RPMI8226 (cell line): Measurements from ENCODE around the gene CTSG.
"Not testable (repeated sequence)": the region's sequence is repeated elsewhere in the genome, so short reads cannot be mapped to it uniquely, and the experiment has no call there.

Experiments
- DNase-seq: peaks from one replicate; pipeline ENCODE4 v3.0.0-alpha.2; 2015

The CTSG gene

GRCh38 chr14:24576182-24576581, at the start of gene CTSG:
Gene CTSG, minus strand, starts transcription at chr14:24576250. Its CDS starts 27 bp downstream, at chr14:24576223.
- DNase-seq: no peak

GRCh38 chr14:24613747-24614146, 37.7 kb upstream of the CTSG start:
- DNase-seq: no peak

GRCh38 chr14:24613241-24613640, 37.2 kb upstream of the CTSG start:
- DNase-seq: no peak

GRCh38 chr14:24612196-24612595, 36.1 kb upstream of the CTSG start:
- DNase-seq: peak; percentile 43

GRCh38 chr14:24609655-24610344, 33.8 kb upstream of the CTSG start, which contains the start of gene GZMH:
Gene GZMH, minus strand, starts transcription at chr14:24609685. Its CDS starts 72 bp downstream, at chr14:24609613.
- DNase-seq: no peak

GRCh38 chr14:24607635-24608514, 31.8 kb upstream of the CTSG start:
- DNase-seq: no peak

GRCh38 chr14:24607081-24607480, 31.0 kb upstream of the CTSG start:
- DNase-seq: peak; percentile 52

GRCh38 chr14:24606297-24606696, 30.2 kb upstream of the CTSG start:
- no peak for DNase-seq

- DNase-seq: peak; percentile 37
These were observed 29.6 kb upstream of the CTSG start for GRCh38 chr14:24605435-24606190.

GRCh38 chr14:24597403-24597802, 21.4 kb upstream of the CTSG start:
- DNase-seq: no peak

GRCh38 chr14:24595073-24595808, 19.2 kb upstream of the CTSG start:
- DNase-seq: no peak

- DNase-seq: not testable (repeated sequence)
These were observed 15.0 kb upstream of the CTSG start for GRCh38 chr14:24591004-24591403.

GRCh38 chr14:24584402-24584801, 8.4 kb upstream of the CTSG start:
- DNase-seq: not testable (repeated sequence)

- no peak for DNase-seq
These were observed 2.5 kb upstream of the CTSG start for GRCh38 chr14:24578558-24578957.

- no peak for DNase-seq
These were observed 721 bp upstream of the CTSG start for GRCh38 chr14:24576771-24577170.

GRCh38 chr14:24574206-24574774, 1.8 kb downstream of the CTSG start:
- DNase-seq: no peak

- DNase-seq: no peak
These were observed 9.7 kb downstream of the CTSG start for GRCh38 chr14:24566318-24566717.

GRCh38 chr14:24565766-24566165, 10.3 kb downstream of the CTSG start:
- no peak for DNase-seq

GRCh38 chr14:24563505-24563904, 12.5 kb downstream of the CTSG start:
- DNase-seq: no peak

- peak; percentile 2 for DNase-seq
These were observed 19.3 kb downstream of the CTSG start for GRCh38 chr14:24556756-24557155.

GRCh38 chr14:24549064-24549463, 27.0 kb downstream of the CTSG start:
- not testable (repeated sequence) for DNase-seq

- DNase-seq: no peak
These were observed 33.6 kb downstream of the CTSG start for GRCh38 chr14:24542346-24542936.
